ENCODE results near the gene ST6GAL2. TPM values are rescaled to one million over a fixed set of nuclear protein-coding genes. Genes with fewer than 3 reads are reported as not detected.
A peak's percentile ranks its signal among the peaks of the same experiment; 100 is the strongest.

The ST6GAL2 gene
- total RNA-seq, 1 donor from 2014 or later: 10.9 TPM

DNA sequence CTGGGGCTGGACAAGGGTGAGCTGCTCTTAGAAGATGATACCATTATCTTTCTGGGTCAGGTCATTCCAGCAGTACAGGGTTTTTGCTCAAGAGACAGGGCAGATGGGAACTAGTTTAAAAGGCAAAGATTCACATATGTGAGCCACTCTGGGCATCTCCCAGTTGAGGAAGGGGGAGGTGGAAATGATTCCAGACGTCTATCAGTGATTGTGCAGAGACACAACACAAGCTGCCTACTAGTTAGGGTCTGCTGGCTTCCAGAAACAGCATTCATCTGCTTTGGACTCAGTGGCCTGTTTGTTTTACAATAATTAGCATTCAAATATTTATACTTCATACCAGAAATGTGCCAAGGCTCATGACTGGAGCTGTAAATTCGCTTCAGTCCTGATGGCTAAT, 32.3 kb downstream of the ST6GAL2 start:
- H3K9me3 Mint-ChIP-seq (ENCODE audit: unreplicated experiment): no peaks in the 10 kb centered on the region
- TF ChIP-seq, protein P1, sequence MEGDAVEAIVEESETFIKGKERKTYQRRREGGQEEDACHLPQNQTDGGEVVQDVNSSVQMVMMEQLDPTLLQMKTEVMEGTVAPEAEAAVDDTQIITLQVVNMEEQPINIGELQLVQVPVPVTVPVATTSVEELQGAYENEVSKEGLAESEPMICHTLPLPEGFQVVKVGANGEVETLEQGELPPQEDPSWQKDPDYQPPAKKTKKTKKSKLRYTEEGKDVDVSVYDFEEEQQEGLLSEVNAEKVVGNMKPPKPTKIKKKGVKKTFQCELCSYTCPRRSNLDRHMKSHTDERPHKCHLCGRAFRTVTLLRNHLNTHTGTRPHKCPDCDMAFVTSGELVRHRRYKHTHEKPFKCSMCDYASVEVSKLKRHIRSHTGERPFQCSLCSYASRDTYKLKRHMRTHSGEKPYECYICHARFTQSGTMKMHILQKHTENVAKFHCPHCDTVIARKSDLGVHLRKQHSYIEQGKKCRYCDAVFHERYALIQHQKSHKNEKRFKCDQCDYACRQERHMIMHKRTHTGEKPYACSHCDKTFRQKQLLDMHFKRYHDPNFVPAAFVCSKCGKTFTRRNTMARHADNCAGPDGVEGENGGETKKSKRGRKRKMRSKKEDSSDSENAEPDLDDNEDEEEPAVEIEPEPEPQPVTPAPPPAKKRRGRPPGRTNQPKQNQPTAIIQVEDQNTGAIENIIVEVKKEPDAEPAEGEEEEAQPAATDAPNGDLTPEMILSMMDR (IDR thresholded peaks at IDR 0.05; ENCODE audit: unreplicated experiment): no peak
- H3K27ac Mint-ChIP-seq (ENCODE audit: unreplicated experiment): no peak overlapping the region
- peaks cover 4% of the 10 kb centered on the region for H3K36me3 Mint-ChIP-seq (ENCODE audit: low read depth, unreplicated experiment)
- no peak overlapping the region for H3K4me3 Mint-ChIP-seq (ENCODE audit: unreplicated experiment)
- peaks cover 22% of the 10 kb centered on the region for H3K4me1 Mint-ChIP-seq (ENCODE audit: unreplicated experiment)
- DNase-seq (ENCODE audit: low spot score): no peak
- H3K27me3 Mint-ChIP-seq (ENCODE audit: unreplicated experiment): no peaks in the 10 kb centered on the region

DNA sequence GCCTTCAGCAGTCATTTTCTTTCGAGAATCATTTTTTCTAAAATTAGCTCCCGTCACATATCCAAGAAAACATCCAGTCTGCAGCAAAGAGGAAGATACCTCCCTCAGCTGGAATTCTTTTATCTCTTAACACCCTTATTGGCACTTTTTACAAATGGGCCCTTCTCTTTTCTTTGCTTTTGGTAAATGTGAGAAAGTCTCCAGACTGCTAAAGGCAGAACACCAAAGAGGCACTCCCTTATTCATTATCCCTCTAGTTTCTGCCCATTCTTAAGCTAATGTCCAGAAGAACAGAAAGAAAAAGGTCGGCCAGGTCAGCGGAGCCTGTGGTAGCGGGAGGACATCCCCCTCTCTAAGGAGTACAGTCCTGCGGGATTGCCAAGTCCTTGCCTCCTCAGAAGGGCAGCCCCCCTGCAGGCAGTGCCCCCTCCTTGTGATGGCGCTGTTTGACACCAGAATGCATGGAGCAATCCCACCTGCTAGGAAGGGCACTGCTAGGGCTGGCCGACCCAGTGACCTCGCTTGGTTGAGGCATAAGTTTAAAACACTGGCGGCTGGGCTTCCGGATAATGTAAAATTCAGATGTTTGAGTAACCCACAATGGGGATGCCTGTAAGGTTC, 34.0 kb downstream of the ST6GAL2 start:
- Mint-ChIP-seq H3K9me3 (ENCODE audit: unreplicated experiment) (no peaks in the 10 kb centered on the region), H3K27me3 (ENCODE audit: unreplicated experiment) (no peaks in the 10 kb centered on the region), H3K4me3 (ENCODE audit: unreplicated experiment) (no peak overlapping the region), H3K36me3 (ENCODE audit: low read depth, unreplicated experiment) (no peaks in the 10 kb centered on the region), H3K4me1 (ENCODE audit: unreplicated experiment) (peaks cover 28% of the 10 kb centered on the region), H3K27ac (ENCODE audit: unreplicated experiment) (no peak overlapping the region)
- TF ChIP-seq, protein P1 (IDR thresholded peaks at IDR 0.05; ENCODE audit: unreplicated experiment): no peak
- DNase-seq (ENCODE audit: low spot score): no peak

DNA sequence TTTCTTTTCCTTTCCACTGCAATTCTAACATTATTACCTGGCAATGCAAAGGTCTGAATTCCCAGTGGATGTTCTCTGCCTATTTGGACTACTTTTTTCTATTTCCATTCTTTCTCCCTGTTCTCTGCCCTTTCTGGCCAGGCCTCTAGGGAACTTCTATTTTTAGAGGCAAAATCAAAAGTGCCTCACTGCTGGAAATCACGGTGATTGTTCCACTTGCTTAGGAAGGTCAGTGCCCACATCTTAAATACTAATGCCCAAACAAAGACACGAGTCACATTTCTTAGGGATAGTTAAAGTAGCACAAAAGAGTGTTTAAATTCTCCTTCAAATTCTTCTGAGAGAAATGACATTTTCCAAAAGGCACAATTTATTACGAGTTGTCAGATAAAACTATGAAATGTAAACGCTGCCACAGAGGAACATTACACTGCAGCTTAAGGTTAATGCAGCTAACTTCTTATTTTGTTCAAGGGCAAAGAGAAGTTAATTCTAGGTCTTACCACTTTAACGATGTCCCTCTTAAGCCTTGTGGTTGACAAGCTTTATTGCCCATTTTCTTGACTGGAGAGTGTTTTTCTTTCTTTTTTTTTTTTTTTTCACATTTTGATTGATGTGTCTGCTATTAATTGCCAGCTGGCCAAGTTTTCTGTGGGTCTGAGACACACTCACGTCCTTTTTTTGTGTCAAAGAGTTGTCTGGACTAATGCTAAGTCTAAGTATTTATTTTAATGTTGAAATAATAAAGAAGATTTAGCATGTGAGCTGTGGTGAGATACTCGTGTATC, 34.7 kb downstream of the ST6GAL2 start:
- peak overlapping the region; percentile 32 for H3K27ac Mint-ChIP-seq (ENCODE audit: unreplicated experiment)
- no peak overlapping the region for H3K4me3 Mint-ChIP-seq (ENCODE audit: unreplicated experiment)
- no peaks in the 10 kb centered on the region for H3K9me3 Mint-ChIP-seq (ENCODE audit: unreplicated experiment)
- peaks cover 28% of the 10 kb centered on the region for H3K4me1 Mint-ChIP-seq (ENCODE audit: unreplicated experiment)
- TF ChIP-seq, protein P1 (IDR thresholded peaks at IDR 0.05; ENCODE audit: unreplicated experiment): no peak
- H3K36me3 Mint-ChIP-seq (ENCODE audit: low read depth, unreplicated experiment): no peaks in the 10 kb centered on the region
- no peak for DNase-seq (ENCODE audit: low spot score)
- H3K27me3 Mint-ChIP-seq (ENCODE audit: unreplicated experiment): no peaks in the 10 kb centered on the region

DNA sequence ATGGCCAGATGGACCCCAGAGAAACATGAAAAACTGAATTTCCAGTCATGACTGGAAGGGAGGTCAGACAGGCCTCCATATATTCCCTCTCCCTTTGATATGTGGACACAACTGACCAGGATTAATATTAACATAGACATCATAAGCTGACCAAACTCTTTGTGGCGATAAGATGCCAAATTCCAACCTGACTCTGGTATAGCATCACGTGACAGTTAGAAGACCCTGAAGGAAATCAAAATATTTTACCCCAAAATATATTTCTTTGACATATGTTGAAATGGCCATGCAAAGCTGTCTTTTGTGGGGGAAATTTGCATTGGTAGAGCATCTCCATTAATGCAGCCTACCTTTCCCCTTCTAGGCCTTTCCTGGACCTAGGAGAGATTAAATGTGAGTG, 36.7 kb downstream of the ST6GAL2 start:
- Mint-ChIP-seq H3K36me3 (ENCODE audit: low read depth, unreplicated experiment) (no peaks in the 10 kb centered on the region), H3K4me3 (ENCODE audit: unreplicated experiment) (no peak overlapping the region), H3K4me1 (ENCODE audit: unreplicated experiment) (peaks cover 19% of the 10 kb centered on the region), H3K9me3 (ENCODE audit: unreplicated experiment) (no peaks in the 10 kb centered on the region), H3K27ac (ENCODE audit: unreplicated experiment) (peak overlapping the region; percentile 38), H3K27me3 (ENCODE audit: unreplicated experiment) (no peaks in the 10 kb centered on the region)
- DNase-seq (ENCODE audit: low spot score): no peak
- TF ChIP-seq, protein P1 (IDR thresholded peaks at IDR 0.05; ENCODE audit: unreplicated experiment): no peak

DNA sequence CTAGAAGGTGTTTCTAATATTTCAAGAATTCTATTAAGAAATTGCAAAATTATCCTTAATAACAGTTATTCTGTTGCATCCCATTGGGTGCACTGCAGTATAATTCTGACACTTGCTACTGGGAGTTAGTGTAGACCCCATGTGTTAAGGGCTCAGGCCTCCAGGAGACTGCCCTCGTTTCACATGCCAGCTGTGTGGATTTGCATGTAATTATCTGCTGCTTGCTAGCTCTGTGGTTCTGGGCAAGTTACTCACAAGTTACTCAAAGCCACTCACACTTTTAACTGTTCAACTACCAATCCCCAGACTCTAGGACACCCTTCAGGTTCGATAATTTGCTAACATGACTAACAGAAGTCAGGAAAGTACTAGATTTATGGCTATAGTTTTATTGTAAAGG, 38.6 kb downstream of the ST6GAL2 start:
- Mint-ChIP-seq H3K9me3 (ENCODE audit: unreplicated experiment) (no peaks in the 10 kb centered on the region), H3K27ac (ENCODE audit: unreplicated experiment) (no peak overlapping the region), H3K4me3 (ENCODE audit: unreplicated experiment) (no peak overlapping the region), H3K36me3 (ENCODE audit: low read depth, unreplicated experiment) (no peaks in the 10 kb centered on the region), H3K27me3 (ENCODE audit: unreplicated experiment) (no peaks in the 10 kb centered on the region), H3K4me1 (ENCODE audit: unreplicated experiment) (peaks cover 19% of the 10 kb centered on the region)
- DNase-seq (ENCODE audit: low spot score): no peak
- TF ChIP-seq, protein P1 (IDR thresholded peaks at IDR 0.05; ENCODE audit: unreplicated experiment): no peak
